Measurements from ENCODE around the gene PPP1R1B.

- no peak for TF ChIP-seq TCF12 (IDR thresholded peaks at IDR 0.05; ENCODE audit: low read depth)
- TF ChIP-seq RAD21 (IDR thresholded peaks at IDR 0.05; ENCODE audit: low read depth): no peak
- TF ChIP-seq CEBPB (IDR thresholded peaks at IDR 0.05): no peak
- no peak for TF ChIP-seq YY1 (IDR thresholded peaks at IDR 0.05; ENCODE audit: low read depth)
- TF ChIP-seq REST (IDR thresholded peaks at IDR 0.05; ENCODE audit: low read depth): no peak
- no peak for TF ChIP-seq TAF1 (IDR thresholded peaks at IDR 0.05; ENCODE audit: low read depth)
- TF ChIP-seq EP300 (IDR thresholded peaks at IDR 0.05; ENCODE audit: borderline replicate concordance): no peak
- no peak for TF ChIP-seq MAX (IDR thresholded peaks at IDR 0.05)
- TF ChIP-seq EGR1 (IDR thresholded peaks at IDR 0.05): no peak
- TF ChIP-seq ZBTB7A (IDR thresholded peaks at IDR 0.05; ENCODE audit: low read depth): no peak
- no peak for TF ChIP-seq CREB1 (IDR thresholded peaks at IDR 0.05; ENCODE audit: low read depth)
- TF ChIP-seq TEAD4 (IDR thresholded peaks at IDR 0.05): no peak
- TF ChIP-seq FOXM1 (IDR thresholded peaks at IDR 0.05; ENCODE audit: borderline replicate concordance, low read depth): no peak
- TF ChIP-seq NFIC (IDR thresholded peaks at IDR 0.05): no peak
Observed at GRCh38 chr17:39650121-39650579, 23.4 kb downstream of the PPP1R1B start.

Measured in Ishikawa (cell line).